Left ventricle myocardium inferior (tissue), 1 donor: Measurements from ENCODE around the gene TRAM2. TPM values are rescaled to one million over a fixed set of nuclear protein-coding genes. Genes with fewer than 3 reads are reported as not detected.

Experiments
- DNase-seq: peaks from one replicate; pipeline ENCODE4 v3.0.0-alpha.2; 2020
- H3K27ac ChIP-seq: fragments of 200-600 bp; replicated peaks from 2 replicates; pipeline ENCODE4 v1.8.0; 2021
- H3K27me3 ChIP-seq: fragments of 200-600 bp; 2 replicates; pipeline ENCODE4 v1.8.0; 2021; ENCODE audit warnings: low read depth
- H3K36me3 ChIP-seq: fragments of 200-600 bp; 2 replicates; pipeline ENCODE4 v1.8.0; 2021
- H3K4me1 ChIP-seq: fragments of 200-600 bp; 2 replicates; pipeline ENCODE4 v1.8.0; 2021
- H3K4me3 ChIP-seq: fragments of 200-600 bp; 2 replicates; pipeline ENCODE4 v1.8.0; 2021; ENCODE audit warnings: mild to moderate bottlenecking, moderate library complexity
- H3K9me3 ChIP-seq: fragments of 200-600 bp; replicated peaks from 2 replicates; pipeline ENCODE4 v1.8.0; 2021
- CTCF ChIP-seq: fragments of 200-600 bp; IDR thresholded peaks from 2 replicates; pipeline ENCODE4 v1.8.0; 2021; ENCODE audit warnings: antibody characterized with exemption, mild to moderate bottlenecking, borderline replicate concordance
- intact Hi-C: fragments of 100-400 bp; cut with micrococcal nuclease; formaldehyde crosslinking; loops from one replicate; pipeline ENCODE4 v1.11.0; 2022
- total RNA-seq: library from RNA; stranded (reverse); fragmentation: NEBNext Ultra II Directional; extraction: Animal tissue kit (Norgen Biotek cat#: 25700); gene quantifications from one replicate; pipeline ENCODE4 v1.2.1, GENCODE V29; 2021
- donor health status: DM: no; HTN: yes; CAD: no; lungs with severe emphysema.

The TRAM2 gene
- total RNA-seq, 1 donor from 2014 or later = 11.0 TPM

- Histone ChIP-seq H3K4me1 (no peaks in the 10 kb centered on the region), H3K36me3 (no peaks in the 10 kb centered on the region), H3K27ac (no peak overlapping the region), H3K9me3 (peaks cover 6% of the 10 kb centered on the region), H3K4me3 (no peak overlapping the region), H3K27me3 (no peaks in the 10 kb centered on the region)
- TF ChIP-seq CTCF = no peak
- no peak for DNase-seq
- intact Hi-C loops = no loop called here
Measured at GRCh38 chr6:52610011-52610410, 33.2 kb upstream of the TRAM2 start.

- H3K4me3 ChIP-seq = no peak overlapping the region
- DNase-seq = no peak
- no peaks in the 10 kb centered on the region for H3K36me3 ChIP-seq
- no peaks in the 10 kb centered on the region for H3K27me3 ChIP-seq
- H3K4me1 ChIP-seq = no peaks in the 10 kb centered on the region
- H3K27ac ChIP-seq = no peak overlapping the region
- intact Hi-C loops = no loop called here
- no peak for TF ChIP-seq CTCF
- H3K9me3 ChIP-seq = peaks cover 6% of the 10 kb centered on the region
Measured at GRCh38 chr6:52605610-52606185, 28.8 kb upstream of the TRAM2 start.

- Histone ChIP-seq H3K27ac (no peak overlapping the region), H3K4me1 (peaks cover 4% of the 10 kb centered on the region), H3K27me3 (no peaks in the 10 kb centered on the region), H3K36me3 (no peaks in the 10 kb centered on the region), H3K9me3 (no peaks in the 10 kb centered on the region), H3K4me3 (no peak overlapping the region)
- intact Hi-C loops = no loop called here
- DNase-seq = no peak
- TF ChIP-seq CTCF = no peak
Measured at GRCh38 chr6:52603000-52603795, 26.3 kb upstream of the TRAM2 start.

GRCh38 chr6:52598824-52599190, 21.9 kb upstream of the TRAM2 start:
- Histone ChIP-seq H3K4me3 (no peak overlapping the region), H3K4me1 (peaks cover 32% of the 10 kb centered on the region), H3K36me3 (no peaks in the 10 kb centered on the region), H3K27me3 (no peaks in the 10 kb centered on the region), H3K9me3 (no peaks in the 10 kb centered on the region), H3K27ac (no peak overlapping the region)
- DNase-seq = no peak
- no peak for TF ChIP-seq CTCF
- intact Hi-C loops = no loop called here

GRCh38 chr6:52598123-52598823, 21.4 kb upstream of the TRAM2 start:
- no peaks in the 10 kb centered on the region for H3K36me3 ChIP-seq
- H3K27me3 ChIP-seq = no peaks in the 10 kb centered on the region
- H3K27ac ChIP-seq = peak overlapping the region; percentile 43
- intact Hi-C loops = no loop called here
- H3K4me1 ChIP-seq = peaks cover 32% of the 10 kb centered on the region
- peak overlapping the region; percentile 49 for H3K4me3 ChIP-seq
- DNase-seq = peak; percentile 36
- peak; percentile 75 for TF ChIP-seq CTCF
- H3K9me3 ChIP-seq = no peaks in the 10 kb centered on the region
